HEK293 (cell line): Measurements from ENCODE around the gene C6orf136.

Source experiments
- CTCF ChIP-seq: fragments of 450-650 bp; formaldehyde crosslinking; IDR thresholded peaks from 2 replicates; pipeline ENCODE4 v1.5.1; 2016; ENCODE audit warnings: missing biosample characterization, missing genetic modification characterization
- KLF1 ChIP-seq: fragments of 450-650 bp; formaldehyde crosslinking; IDR thresholded peaks from 2 replicates; pipeline ENCODE4 v1.5.1; 2016; ENCODE audit warnings: missing biosample characterization, missing genetic modification characterization
- PATZ1 ChIP-seq: fragments of 450-650 bp; formaldehyde crosslinking; IDR thresholded peaks from 2 replicates; pipeline ENCODE4 v1.5.1; 2016; ENCODE audit warnings: missing biosample characterization, missing genetic modification characterization
- SP3 ChIP-seq: fragments of 450-650 bp; formaldehyde crosslinking; IDR thresholded peaks from 2 replicates; pipeline ENCODE4 v1.5.1; 2016; ENCODE audit warnings: missing biosample characterization, missing genetic modification characterization
- ZBTB7A ChIP-seq: fragments of 450-650 bp; formaldehyde crosslinking; IDR thresholded peaks from 2 replicates; pipeline ENCODE4 v1.5.1; 2016; ENCODE audit warnings: low read depth, missing biosample characterization, missing genetic modification characterization
- ZEB2 ChIP-seq: fragments of 450-650 bp; formaldehyde crosslinking; IDR thresholded peaks from 2 replicates; pipeline ENCODE4 v1.5.1; 2016; ENCODE audit warnings: missing biosample characterization, missing genetic modification characterization
- ZNF16 ChIP-seq: fragments of 450-650 bp; formaldehyde crosslinking; IDR thresholded peaks from 2 replicates; pipeline ENCODE4 v1.5.1; 2016; ENCODE audit warnings: low read depth, missing biosample characterization, missing genetic modification characterization
- ZNF184 ChIP-seq: fragments of 450-650 bp; IDR thresholded peaks from 2 replicates; pipeline ENCODE4 v1.5.1; 2018; ENCODE audit warnings: missing biosample characterization, mild to moderate bottlenecking, missing genetic modification characterization
- ZNF24 ChIP-seq: fragments of 450-650 bp; formaldehyde crosslinking; IDR thresholded peaks from 2 replicates; pipeline ENCODE4 v1.5.1; 2016; ENCODE audit warnings: missing biosample characterization, missing genetic modification characterization
- ZNF449 ChIP-seq: fragments of 450-650 bp; formaldehyde crosslinking; IDR thresholded peaks from 2 replicates; pipeline ENCODE4 v1.5.1; 2017; ENCODE audit warnings: missing biosample characterization, mild to moderate bottlenecking, missing genetic modification characterization, moderate library complexity
- ZNF501 ChIP-seq: fragments of 450-650 bp; formaldehyde crosslinking; IDR thresholded peaks from 2 replicates; pipeline ENCODE4 v1.5.1; 2016; ENCODE audit warnings: missing biosample characterization, missing genetic modification characterization
- ZNF658 ChIP-seq: fragments of 450-650 bp; formaldehyde crosslinking; IDR thresholded peaks from 2 replicates; pipeline ENCODE4; 2016; ENCODE audit warnings: missing biosample characterization, missing genetic modification characterization
- ZSCAN30 ChIP-seq: fragments of 450-650 bp; IDR thresholded peaks from 2 replicates; pipeline ENCODE4 v1.5.1; 2018; ENCODE audit warnings: missing biosample characterization, mild to moderate bottlenecking, missing genetic modification characterization, moderate library complexity

GRCh38 chr6:30641048-30641447 is 5.9 kb upstream of the C6orf136 start:
- TF ChIP-seq ZNF658 (tag by site-specific recombination) (no peak), KLF1 (tag by site-specific recombination) (no peak), ZNF16 (tag by site-specific recombination) (no peak), CTCF (tag by site-specific recombination) (no peak), SP3 (no peak), ZNF184 (tag by site-specific recombination) (no peak), ZEB2 (tag by site-specific recombination) (no peak), ZNF24 (tag by site-specific recombination) (no peak), ZBTB7A (tag by site-specific recombination) (no peak), ZNF501 (tag by site-specific recombination) (no peak), ZNF449 (tag by site-specific recombination) (no peak), PATZ1 (tag by site-specific recombination) (no peak), ZSCAN30 (tag by site-specific recombination) (no peak)
